GM18870 (cell line): ENCODE measurements around the gene ZNF692.
"Not testable (repeated sequence)": the region's sequence is repeated elsewhere in the genome, so short reads cannot be mapped to it uniquely, and the experiment has no call there.

Experiments
- ATAC-seq: cut with Tn5 transposase; IDR thresholded peaks from one replicate; pipeline ENCODE4 v1.9.1; 2021; ENCODE audit warnings: moderate library complexity; ENCODE audit not compliant: unreplicated experiment

ZNF692 gene

GRCh38 chr1:248850124-248850523 lies 8.8 kb downstream of the ZNF692 start:
- ATAC-seq = no peak

DNA sequence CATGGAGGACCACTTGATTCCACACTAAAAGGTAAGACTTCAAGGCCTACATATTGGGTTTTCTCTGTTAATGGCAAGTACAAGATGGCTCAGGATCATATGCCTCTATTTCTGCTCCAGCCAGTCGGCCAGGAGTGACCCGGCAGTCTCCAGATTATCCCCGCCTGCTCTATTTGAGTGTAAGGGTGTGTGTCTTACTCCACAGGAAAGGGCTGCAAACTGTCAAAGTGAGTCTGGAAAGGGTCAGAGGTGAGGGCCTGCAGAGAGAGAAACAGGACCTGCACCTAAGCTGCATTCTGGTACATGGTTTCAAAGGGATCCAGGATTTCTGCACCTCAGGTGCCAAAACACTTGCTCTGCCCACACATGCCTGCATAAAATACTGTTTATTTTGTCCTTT lies 9.2 kb downstream of the ZNF692 start:
- ATAC-seq = no peak

DNA sequence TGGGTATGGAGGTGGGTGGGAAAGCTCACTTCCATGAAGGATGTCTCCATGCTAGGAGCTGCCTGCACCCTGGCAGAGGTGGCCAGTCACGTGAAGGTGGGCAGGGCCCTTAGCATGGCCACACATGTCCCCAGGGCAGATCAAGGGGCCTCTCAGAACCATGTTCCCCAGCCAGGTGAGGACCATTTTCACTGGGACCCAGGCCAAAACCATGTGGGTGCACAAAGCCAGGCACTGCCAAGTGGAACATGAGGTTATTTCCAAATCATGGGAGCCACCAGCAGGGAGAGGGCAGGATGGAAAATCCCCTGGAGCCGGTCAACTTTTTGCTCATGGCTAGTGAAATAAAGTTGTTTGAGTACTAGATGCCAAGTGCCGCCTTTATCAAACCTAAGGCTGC lies 9.7 kb downstream of the ZNF692 start:
- ATAC-seq = no peak

DNA sequence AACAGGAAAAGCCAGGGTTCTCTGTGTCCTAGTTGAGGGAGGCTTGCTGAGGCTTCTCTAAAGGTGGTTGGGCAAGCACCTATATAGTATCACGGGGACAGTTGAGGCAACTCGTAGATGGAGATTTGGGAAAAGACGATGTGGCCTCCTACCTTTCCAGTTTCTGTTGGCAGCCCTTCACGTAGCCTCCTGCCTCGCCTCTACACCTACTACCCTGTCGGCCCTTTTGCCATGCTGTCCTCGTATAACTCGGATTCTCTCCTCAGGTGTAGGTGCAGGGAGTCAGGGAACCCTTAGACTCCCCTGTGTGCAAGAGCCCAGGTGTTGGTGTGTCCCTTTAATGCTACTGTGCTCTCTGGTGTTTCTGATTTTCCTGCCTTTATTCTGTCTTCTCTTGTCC lies 10.3 kb downstream of the ZNF692 start:
- no peak for ATAC-seq

- no peak for ATAC-seq
Measured at GRCh38 chr1:248847956-248848561, 10.8 kb downstream of the ZNF692 start.

GRCh38 chr1:248847181-248847955 lies 11.5 kb downstream of the ZNF692 start:
- ATAC-seq = no peak

GRCh38 chr1:248844526-248844925 lies 14.4 kb downstream of the ZNF692 start:
- no peak for ATAC-seq

- ATAC-seq = no peak
Measured at GRCh38 chr1:248843687-248844086, 15.2 kb downstream of the ZNF692 start.

DNA sequence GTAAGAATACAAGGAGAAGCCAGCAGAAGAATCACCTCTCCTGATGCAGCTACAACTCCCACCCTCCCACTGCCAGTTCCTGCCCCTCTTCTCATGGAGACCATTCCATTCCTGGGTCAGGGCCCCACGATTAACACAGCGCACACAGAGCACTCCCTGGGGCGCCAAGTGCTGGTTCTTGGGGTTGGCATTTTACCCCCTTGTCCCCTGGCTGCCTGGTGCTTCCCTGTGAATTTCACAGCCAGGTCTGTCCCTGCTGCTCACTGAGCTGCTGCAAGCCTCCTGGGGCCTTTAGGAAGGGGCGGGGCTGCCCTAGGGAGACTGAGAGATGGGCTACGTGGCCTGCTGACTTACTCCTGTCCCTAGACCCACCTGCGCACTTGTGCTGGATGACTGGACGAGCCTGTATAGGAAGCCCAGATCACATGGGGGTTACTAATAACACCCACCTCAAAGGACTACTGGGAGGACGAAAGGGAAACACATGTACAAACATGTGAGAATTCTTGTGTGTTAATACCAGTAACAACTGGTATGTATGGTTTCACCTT lies 16.0 kb downstream of the ZNF692 start:
- ATAC-seq = no peak

DNA sequence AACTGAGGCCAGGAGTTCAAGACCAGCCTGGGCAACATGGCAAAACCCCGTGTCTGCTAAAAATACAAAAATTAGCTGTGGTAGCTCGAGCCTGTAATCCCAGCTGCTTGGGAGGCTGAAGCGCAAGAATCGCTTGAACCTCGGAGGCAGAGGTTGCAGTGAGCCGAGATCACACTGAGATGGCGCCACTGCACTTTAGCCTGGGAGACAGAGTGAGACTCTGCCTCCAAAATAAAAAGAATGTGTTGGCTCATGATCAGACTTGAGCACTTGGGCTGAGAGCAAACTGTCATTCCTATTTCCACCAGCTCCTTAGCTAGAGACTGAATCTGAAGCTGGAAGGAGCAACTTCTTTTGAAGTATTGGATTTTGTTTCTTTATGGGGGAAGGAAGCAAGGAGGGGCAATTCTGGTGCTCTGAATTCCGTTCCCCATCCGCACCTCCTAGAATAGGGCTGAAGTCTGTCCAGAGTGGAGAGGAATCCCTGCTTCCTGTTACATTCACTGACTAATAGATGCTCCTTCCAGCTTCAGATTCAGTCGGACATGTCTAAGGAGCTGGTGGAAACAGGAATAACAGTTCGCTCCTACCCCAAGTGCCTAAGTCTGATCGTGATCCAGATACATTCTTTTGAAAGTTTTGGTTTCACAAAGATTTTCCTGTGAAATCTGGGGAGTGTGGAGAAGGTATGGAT lies 17.0 kb downstream of the ZNF692 start:
- no peak for ATAC-seq

DNA sequence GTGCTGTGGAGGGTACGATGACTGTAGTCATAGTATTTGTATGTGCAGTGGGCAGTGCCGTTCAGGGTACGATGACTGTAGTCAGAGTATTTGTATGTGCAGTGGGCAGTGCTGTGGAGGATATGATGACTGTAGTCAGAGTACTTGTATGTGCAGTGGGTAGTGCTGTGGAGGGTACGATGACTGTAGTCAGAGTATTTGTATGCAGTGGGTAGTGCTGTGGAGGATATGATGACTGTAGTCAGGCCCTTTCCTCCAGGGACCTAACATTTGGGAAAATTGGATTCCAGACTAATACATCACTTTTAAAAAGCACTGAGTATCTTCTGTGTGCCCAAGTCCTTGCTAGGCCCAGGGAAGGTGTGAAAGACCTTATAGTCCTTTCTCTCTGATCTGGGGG lies 17.9 kb downstream of the ZNF692 start:
- ATAC-seq = no peak

- ATAC-seq = no peak
Measured at GRCh38 chr1:248839168-248839555, 19.7 kb downstream of the ZNF692 start.

GRCh38 chr1:248838357-248839167 lies 20.3 kb downstream of the ZNF692 start:
- peak; percentile 62 for ATAC-seq

DNA sequence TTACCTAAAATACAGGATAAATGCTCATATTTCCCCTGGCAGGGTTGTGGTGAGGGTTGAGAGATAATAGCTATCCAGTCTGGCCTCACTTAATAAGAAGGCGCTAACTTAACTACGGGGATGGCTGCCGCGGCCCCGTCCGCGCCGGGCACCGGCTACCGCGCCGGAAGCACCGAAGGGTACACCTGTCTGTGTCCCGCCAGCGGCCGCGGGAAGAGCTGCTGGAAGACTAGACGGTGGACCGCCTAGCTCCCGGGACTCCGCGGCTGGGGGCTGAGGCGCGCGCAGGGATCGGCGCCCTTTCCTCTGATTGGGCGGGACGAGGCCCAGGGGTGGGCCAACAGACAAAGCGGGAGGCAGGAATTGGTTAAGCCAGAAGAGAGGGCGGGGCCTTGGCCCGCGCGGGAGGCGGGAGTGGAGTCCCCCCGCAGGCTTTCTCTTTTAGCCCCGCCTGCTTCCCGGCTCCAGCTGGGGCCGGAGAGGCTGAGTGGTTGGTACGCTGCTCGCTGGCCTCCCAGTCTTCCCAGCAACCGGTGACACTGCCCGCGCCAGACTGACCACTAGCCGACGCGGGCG lies 21.0 kb downstream of the ZNF692 start, which contains the start of gene ZNF672:
TSS of gene ZNF672 (plus strand) at position 444 of the 576 bp plus-strand sequence. CDS start 9,051 bp downstream, outside the sequence.
- peak; percentile 85 for ATAC-seq

GRCh38 chr1:248837045-248837780 lies 21.7 kb downstream of the ZNF692 start:
- ATAC-seq = no peak

- ATAC-seq = no peak
Measured at GRCh38 chr1:248834343-248834940, 24.4 kb downstream of the ZNF692 start.

GRCh38 chr1:248831842-248832241 lies 27.0 kb downstream of the ZNF692 start:
- ATAC-seq = no peak

- not testable (repeated sequence) for ATAC-seq
Measured at GRCh38 chr1:248830718-248831017, 28.2 kb downstream of the ZNF692 start.

DNA sequence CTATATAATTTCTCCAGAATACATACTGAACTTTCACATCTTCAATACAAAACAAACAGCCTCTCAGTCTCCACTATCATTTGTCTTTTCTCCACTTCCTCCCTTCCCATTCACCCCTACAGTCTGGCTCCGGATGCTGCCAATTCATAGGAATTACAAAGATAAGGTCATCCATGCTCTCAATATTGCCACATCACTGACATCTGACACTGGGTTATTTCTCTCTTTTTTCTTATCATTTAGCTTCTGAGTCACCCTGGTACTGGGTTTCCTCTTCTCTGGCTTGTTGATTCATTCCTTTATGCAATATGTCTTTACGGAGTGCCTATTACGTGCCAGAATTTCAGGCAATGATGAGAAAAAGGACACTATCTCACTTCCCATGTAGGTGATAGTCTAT lies 30.0 kb downstream of the ZNF692 start:
- no peak for ATAC-seq
